Measurements from ENCODE around the gene GNA12. TPM values are rescaled to one million over a fixed set of nuclear protein-coding genes. Genes with fewer than 3 reads are reported as not detected.
A peak's percentile ranks its signal among the peaks of the same experiment; 100 is the strongest.

The GNA12 gene
- total RNA-seq, 1 donor from 2014 or later: 46.7 TPM

DNA sequence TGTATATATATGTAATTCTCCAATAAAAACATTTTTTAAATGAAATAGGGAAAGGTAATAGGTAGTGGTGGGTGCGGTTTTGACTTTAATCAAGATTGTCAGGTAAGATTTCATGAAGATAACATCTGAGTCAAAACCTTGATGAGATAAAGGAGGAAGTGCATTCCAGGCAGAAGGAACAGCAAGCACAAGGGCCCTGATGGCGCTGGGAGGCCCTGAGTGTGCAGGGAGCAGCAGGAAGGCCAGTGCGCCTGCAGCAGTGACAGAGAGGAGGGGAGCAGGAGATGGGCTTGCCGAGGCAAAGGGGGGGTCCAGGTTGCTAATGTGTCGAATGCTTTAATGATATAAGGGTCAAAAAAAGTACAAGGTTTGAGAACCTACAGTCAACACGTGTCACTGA, 69.8 kb downstream of the GNA12 start:
- no peak for DNase-seq (ENCODE audit: low spot score)
- no peak for ATAC-seq
- intact Hi-C loops (cut with DNase I): no loop called here

- DNase-seq (ENCODE audit: low spot score) (no peak), ATAC-seq (no peak)
- intact Hi-C loops (cut with DNase I): no loop called here
Measured at GRCh38 chr7:2773608-2774007, 70.5 kb downstream of the GNA12 start.

GRCh38 chr7:2771274-2771731, 72.8 kb downstream of the GNA12 start:
- intact Hi-C loops (cut with DNase I): no loop called here
- DNase-seq (ENCODE audit: low spot score): no peak
- ATAC-seq: no peak

DNA sequence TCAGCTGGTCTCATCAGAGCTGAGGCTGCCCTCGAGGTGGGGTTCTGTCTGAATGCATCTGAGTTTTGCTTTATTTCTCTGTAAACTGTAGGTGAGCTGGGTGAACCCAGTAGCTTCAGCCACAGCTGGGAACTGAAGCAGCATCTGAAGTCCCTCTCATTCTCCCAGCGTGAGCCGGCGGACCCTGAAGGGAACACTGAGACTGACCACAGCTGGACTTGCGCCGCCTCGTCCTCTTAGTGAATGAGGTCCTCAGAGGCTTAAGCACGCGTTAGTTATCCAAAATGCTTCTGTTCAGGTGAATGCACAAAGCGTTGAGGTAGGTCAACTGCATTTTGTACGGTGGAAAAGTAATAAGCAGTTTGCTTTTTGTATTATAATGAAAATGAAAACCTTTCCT, 79.5 kb downstream of the GNA12 start:
- DNase-seq (ENCODE audit: low spot score) (no peak), ATAC-seq (no peak)
- intact Hi-C loops (cut with DNase I): no loop called here

DNA sequence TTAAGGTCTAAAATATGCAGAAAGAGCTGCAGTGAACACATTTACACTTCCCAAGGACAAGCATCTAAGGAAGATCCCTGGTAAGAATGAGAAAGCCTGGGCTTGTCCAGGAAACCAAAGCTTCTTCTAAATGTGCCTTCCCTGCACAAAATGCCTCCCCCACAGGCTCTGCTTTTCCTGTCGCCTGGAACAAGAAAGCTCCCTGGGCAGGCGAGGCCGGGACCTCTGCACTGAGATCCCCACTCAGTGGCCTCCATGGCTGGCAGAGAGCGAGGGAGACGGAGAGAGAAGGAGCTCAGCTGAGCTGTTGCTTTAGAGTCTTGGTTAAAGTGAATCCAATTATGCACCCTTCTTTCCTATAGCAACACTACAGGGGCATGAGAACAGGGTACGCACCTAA, 80.5 kb downstream of the GNA12 start:
- ATAC-seq (peak; percentile 1), DNase-seq (ENCODE audit: low spot score) (no peak)
- intact Hi-C loops (cut with DNase I): no loop called here

GRCh38 chr7:2761801-2762497, 82.2 kb downstream of the GNA12 start:
- DNase-seq (ENCODE audit: low spot score) (no peak), ATAC-seq (no peak)
- intact Hi-C loops (cut with DNase I): no loop called here

DNA sequence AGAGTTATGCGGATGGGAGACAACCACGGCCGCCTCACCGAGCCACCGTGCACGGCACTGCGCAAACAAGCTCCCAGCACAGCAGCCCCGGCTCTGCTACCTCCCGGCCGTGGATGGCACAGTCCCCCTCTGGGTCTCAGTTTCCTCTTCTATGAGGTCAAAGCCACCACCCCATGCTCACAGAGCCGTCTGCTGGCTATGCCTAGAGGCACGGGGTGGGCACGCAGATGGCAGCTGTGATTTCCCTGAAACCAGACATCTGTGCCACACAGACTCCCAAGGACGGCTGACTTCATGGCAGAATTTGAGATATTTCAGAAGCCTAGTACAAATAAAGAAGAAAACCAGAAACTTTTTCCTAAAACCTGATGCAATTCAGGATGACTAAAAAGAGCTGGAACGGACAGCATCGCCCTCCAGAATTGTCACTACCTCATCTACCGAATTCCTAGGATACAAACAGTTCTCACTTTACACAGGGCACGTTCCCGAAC, 82.9 kb downstream of the GNA12 start:
- ATAC-seq (no peak), DNase-seq (ENCODE audit: low spot score) (no peak)
- intact Hi-C loops (cut with DNase I): no loop called here

DNA sequence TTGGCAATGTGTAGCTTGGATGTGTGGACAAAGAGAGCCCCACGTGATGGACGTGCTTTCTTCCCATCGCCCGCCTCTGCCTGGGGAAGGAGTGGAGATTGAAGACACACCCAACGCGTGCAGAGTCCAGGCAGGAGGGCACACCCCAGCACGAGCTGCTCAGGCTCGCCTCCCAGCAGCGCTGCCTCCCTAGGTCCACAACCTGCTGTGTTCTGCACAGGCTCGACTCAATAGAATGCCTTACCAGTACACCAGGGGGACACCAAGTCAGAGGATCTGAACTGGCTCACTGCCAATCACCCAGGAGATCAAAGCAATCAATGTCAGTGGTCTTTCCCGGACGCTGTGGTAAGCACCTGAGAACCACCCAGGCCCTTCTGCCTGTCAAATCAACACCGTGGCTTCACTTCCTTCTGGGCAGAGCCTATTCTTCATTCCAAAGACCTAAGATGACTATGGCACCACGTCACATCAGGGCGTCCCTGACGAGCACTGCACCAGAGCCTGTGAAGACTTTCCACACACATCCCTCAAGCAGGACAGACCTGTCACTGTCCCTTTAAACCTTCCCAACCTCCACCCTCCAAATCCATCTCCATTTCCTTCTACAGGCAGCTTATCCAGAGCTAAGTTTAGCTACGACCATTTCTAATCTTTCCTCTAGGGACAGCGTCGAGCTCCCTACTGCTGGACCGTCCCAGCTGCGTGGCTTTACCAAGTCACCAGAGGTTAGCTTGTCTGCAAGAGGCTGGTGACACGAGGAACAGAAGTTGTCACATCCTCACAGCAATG, 83.8 kb downstream of the GNA12 start:
- intact Hi-C loops (cut with DNase I): no loop called here
- ATAC-seq (peak; percentile 56), DNase-seq (ENCODE audit: low spot score) (no peak)

- intact Hi-C loops (cut with DNase I): no loop called here
- ATAC-seq: no peak
- DNase-seq (ENCODE audit: low spot score): no peak
Measured at GRCh38 chr7:2759736-2760097, 84.4 kb downstream of the GNA12 start.

- ATAC-seq (no peak), DNase-seq (ENCODE audit: low spot score) (no peak)
- intact Hi-C loops (cut with DNase I): no loop called here
Measured at GRCh38 chr7:2758673-2759616, 85.2 kb downstream of the GNA12 start.

- DNase-seq (ENCODE audit: low spot score) (no peak), ATAC-seq (peak; percentile 80)
- intact Hi-C loops (cut with DNase I): no loop called here
Measured at GRCh38 chr7:2757904-2758672, 86.0 kb downstream of the GNA12 start.

DNA sequence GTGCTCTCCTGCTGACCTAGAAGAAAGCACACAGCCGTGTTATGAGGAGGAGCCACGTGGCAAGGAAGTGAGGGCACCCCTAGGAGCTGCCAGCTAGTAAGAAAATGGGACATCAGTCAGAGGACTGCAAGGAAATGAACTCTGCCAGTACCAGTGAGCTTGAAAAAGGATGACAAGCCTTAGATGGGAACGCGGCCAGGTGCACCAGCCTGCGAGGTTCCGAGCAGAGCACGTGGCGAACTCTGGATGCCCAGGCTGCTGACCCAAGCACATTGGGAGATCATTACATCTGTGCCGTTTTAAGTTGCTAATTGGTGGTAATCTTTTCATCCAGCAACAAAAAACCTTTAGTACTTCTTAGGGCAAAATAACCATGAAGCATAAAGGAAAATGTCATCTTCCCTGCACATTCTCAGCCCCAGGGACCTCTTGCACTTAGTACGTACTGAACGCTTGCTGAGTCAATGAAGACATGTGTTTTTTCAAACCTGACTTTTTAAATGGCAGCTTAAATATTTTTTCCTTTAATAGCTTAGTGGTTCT, 86.7 kb downstream of the GNA12 start:
- ATAC-seq: peak; percentile 1
- intact Hi-C loops (cut with DNase I): no loop called here
- DNase-seq (ENCODE audit: low spot score): no peak

DNA sequence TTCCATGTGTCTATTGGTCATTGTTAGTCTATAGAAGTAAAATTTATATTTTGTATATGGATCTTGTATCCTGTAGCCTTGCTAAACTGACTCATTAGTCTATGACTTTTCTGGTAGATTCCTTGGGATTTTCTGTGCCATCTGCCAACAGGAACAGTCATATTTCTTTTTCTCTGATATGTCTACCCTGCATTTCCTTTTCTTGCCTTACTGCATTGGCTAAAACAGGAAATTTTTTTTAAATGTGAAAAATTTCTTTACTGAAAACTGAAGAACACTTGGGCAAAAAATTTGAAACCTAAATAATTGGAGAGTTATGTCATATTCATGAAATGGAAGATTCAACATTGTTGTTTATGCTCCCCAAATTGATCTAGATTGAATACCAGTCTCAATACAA, 88.6 kb downstream of the GNA12 start:
- no peak for ATAC-seq
- intact Hi-C loops (cut with DNase I): no loop called here
- no peak for DNase-seq (ENCODE audit: low spot score)

DNA sequence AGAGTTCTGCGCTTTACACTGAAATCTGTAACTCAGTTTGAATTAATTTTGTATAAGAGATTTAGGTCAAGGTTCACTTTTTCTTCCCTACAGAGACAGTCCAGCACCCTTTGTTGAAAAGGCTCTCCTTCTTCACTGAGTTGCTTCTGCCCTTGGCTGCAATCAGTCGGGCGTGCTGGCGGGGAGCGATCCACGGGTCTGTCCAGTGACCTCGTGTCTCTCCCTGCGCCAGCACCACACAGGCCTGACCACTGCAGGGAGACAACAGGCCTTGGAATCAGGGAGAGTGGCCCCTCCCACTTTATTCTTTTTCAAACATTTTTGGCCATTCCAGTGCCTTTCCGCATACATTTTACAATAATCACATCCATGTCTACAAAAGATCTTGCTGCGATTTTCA, 89.2 kb downstream of the GNA12 start:
- ATAC-seq (no peak), DNase-seq (ENCODE audit: low spot score) (no peak)
- intact Hi-C loops (cut with DNase I): no loop called here

- intact Hi-C loops (cut with DNase I): no loop called here
- ATAC-seq (no peak), DNase-seq (ENCODE audit: low spot score) (no peak)
Measured at GRCh38 chr7:2754086-2754485, 90.0 kb downstream of the GNA12 start.

- no peak for DNase-seq (ENCODE audit: low spot score)
- intact Hi-C loops (cut with DNase I): no loop called here
- ATAC-seq: no peak
Measured at GRCh38 chr7:2753148-2753547, 91.0 kb downstream of the GNA12 start.

GRCh38 chr7:2751086-2751485, 93.0 kb downstream of the GNA12 start:
- peak; percentile 51 for ATAC-seq
- DNase-seq (ENCODE audit: low spot score): no peak
- intact Hi-C loops (cut with DNase I): no loop called here

- DNase-seq (ENCODE audit: low spot score) (no peak), ATAC-seq (no peak)
- intact Hi-C loops (cut with DNase I): no loop called here
Measured at GRCh38 chr7:2750004-2750407, 94.1 kb downstream of the GNA12 start.
